ENCODE results near the gene FAM200B.

GRCh38 chr4:15712214-15712613, 30.6 kb downstream of the FAM200B start:
- TF ChIP-seq, protein P1, sequence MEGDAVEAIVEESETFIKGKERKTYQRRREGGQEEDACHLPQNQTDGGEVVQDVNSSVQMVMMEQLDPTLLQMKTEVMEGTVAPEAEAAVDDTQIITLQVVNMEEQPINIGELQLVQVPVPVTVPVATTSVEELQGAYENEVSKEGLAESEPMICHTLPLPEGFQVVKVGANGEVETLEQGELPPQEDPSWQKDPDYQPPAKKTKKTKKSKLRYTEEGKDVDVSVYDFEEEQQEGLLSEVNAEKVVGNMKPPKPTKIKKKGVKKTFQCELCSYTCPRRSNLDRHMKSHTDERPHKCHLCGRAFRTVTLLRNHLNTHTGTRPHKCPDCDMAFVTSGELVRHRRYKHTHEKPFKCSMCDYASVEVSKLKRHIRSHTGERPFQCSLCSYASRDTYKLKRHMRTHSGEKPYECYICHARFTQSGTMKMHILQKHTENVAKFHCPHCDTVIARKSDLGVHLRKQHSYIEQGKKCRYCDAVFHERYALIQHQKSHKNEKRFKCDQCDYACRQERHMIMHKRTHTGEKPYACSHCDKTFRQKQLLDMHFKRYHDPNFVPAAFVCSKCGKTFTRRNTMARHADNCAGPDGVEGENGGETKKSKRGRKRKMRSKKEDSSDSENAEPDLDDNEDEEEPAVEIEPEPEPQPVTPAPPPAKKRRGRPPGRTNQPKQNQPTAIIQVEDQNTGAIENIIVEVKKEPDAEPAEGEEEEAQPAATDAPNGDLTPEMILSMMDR (conservative IDR thresholded peaks at IDR 0.05): no peak
- TF ChIP-seq ZFX (IDR thresholded peaks at IDR 0.05): no peak
